PC-3 (cell line): ENCODE data around the gene GRB10. TPM values are rescaled to one million over a fixed set of nuclear protein-coding genes. Genes with fewer than 3 reads are reported as not detected.

Experiments used
- ATAC-seq: fragments of 200-7000 bp; cut with Tn5 transposase; 2 replicates; pipeline ENCODE4 v1.9.1; 2020; ENCODE audit warnings: mild to moderate bottlenecking, moderate library complexity
- BruUV-seq: library from RNA; stranded (reverse); fragments of 400-500 nt; replicated peaks from 2 replicates; lab custom pipeline; 2021; lab: Mats Ljungman, UMichigan
- CTCF ChIA-PET: fragments of 300-600 bp; sonication (Branson Sonifier 250); formaldehyde crosslinking; loops from one replicate; lab custom pipeline; 2022; ENCODE audit warnings: antibody characterized with exemption; lab: Charles Lee
- POLR2A ChIA-PET: fragments of 300-600 bp; sonication (Branson Sonifier 250); formaldehyde crosslinking; loops from one replicate; lab custom pipeline; 2022; ENCODE audit warnings: antibody characterized with exemption; ENCODE audit not compliant: unreplicated experiment; lab: Charles Lee
- DNase-seq: peaks from one replicate; pipeline ENCODE4 v3.0.0-alpha.2; 2015
- H2AFZ ChIP-seq: fragments of 300-600 bp; sonication (generic); 2 replicates; pipeline ENCODE4 v1.6.0; 2016; ENCODE audit warnings: antibody characterized with exemption, low read length
- H3F3A ChIP-seq: fragments of 300-600 bp; sonication (generic); one replicate; pipeline ENCODE4 v1.6.0; 2017; ENCODE audit warnings: antibody characterized with exemption, low read length, control low read depth, mild to moderate bottlenecking; ENCODE audit not compliant: unreplicated experiment
- H3K27ac ChIP-seq: fragments of 300-600 bp; sonication (generic); 2 replicates; pipeline ENCODE4 v1.5.1; 2016; ENCODE audit warnings: mild to moderate bottlenecking, low read length
- H3K27me3 ChIP-seq: fragments of 300-600 bp; sonication (generic); 2 replicates; pipeline ENCODE4 v1.6.1; 2016; ENCODE audit warnings: low read length, mixed read lengths
- H3K36me3 ChIP-seq: fragments of 300-600 bp; sonication (generic); 2 replicates; pipeline ENCODE4 v1.6.1; 2016; ENCODE audit warnings: low read depth, mixed run types, low read length, mixed read lengths
- H3K4me1 ChIP-seq: fragments of 300-600 bp; sonication (generic); 2 replicates; pipeline ENCODE4 v1.5.1; 2016; ENCODE audit warnings: low read length; ENCODE audit not compliant: insufficient read depth
- H3K4me2 ChIP-seq: fragments of 300-600 bp; sonication (generic); 2 replicates; pipeline ENCODE4 v1.6.0; 2016; ENCODE audit warnings: low read length
- H3K4me3 ChIP-seq: fragments of 300-600 bp; sonication (generic); 2 replicates; pipeline ENCODE4 v1.5.1; 2016; ENCODE audit warnings: mild to moderate bottlenecking, low read length, mixed read lengths
- H3K79me2 ChIP-seq: fragments of 300-600 bp; sonication (generic); 2 replicates; pipeline ENCODE4 v1.6.1; 2017; ENCODE audit warnings: low read length, mixed read lengths
- H3K9ac ChIP-seq: fragments of 300-600 bp; sonication (generic); 2 replicates; pipeline ENCODE4 v1.6.0; 2016; ENCODE audit warnings: mild to moderate bottlenecking, low read length
- H3K9me2 ChIP-seq: fragments of 300-600 bp; sonication (generic); replicated peaks from 2 replicates; pipeline ENCODE4 v1.6.1; 2016; ENCODE audit warnings: mixed run types, low read length, mixed read lengths
- H3K9me3 ChIP-seq: fragments of 300-600 bp; sonication (generic); 2 replicates; pipeline ENCODE4 v1.6.1; 2016; ENCODE audit warnings: low read length, mixed read lengths
- H4K20me1 ChIP-seq: fragments of 300-600 bp; sonication (generic); 2 replicates; pipeline ENCODE4 v1.6.1; 2016; ENCODE audit warnings: low read length, mixed read lengths
- EZH2 ChIP-seq: fragments of 300-600 bp; sonication (generic); IDR thresholded peaks from one replicate; pipeline ENCODE4 v1.6.1; 2017; ENCODE audit warnings: antibody characterized with exemption, mild to moderate bottlenecking, low read length; ENCODE audit not compliant: unreplicated experiment
- EZH2phosphoT487 ChIP-seq: fragments of 300-600 bp; sonication (generic); IDR thresholded peaks from 2 replicates; pipeline ENCODE4 v1.6.1; 2018; ENCODE audit warnings: mild to moderate bottlenecking, antibody characterized with exemption, low read length, borderline replicate concordance
- intact Hi-C: fragments of 100-400 bp; cut with micrococcal nuclease; formaldehyde crosslinking; loops from 2 replicates; pipeline ENCODE4 v1.9.0; 2023
- total RNA-seq: library from RNA; depleted of rRNA; stranded (reverse); fragments of >200 nt; gene quantifications from 2 replicates; pipeline ENCODE4 v1.2.3, GENCODE V29; 2014
- TF ChIP-seq, protein P1 (sequence below): fragments of 300-600 bp; sonication (generic); conservative IDR thresholded peaks from 2 replicates; pipeline ENCODE4 v1.5.1; 2017; ENCODE audit warnings: antibody characterized with exemption, low read depth, mild to moderate bottlenecking, low read length

Gene GRB10
- total RNA-seq, 1 experiment from 2014 or later = 61.3 TPM

DNA sequence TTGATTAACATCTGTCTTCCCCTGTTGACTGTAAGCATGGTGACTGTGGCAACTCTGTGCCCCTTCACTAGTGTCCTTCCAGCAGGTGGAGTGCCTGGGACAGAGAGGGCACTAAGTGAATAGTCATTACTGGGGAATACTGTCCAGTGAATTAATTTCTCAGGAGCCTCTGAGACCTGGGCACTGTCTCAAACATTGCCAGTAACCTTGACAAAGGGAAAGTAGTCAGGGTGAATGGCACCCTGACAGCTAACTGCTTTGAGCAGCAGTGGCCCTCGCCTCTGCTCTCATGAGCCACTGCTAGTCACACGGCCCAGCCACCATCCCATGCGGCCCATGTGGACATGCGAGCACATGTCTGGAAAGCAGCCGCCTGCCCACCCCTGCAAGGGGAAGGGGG is 13.1 kb upstream of the GRB10 start:
- H3K27me3 ChIP-seq = no peaks in the 10 kb centered on the region
- H3F3A ChIP-seq = no peaks in the 10 kb centered on the region
- no peak for TF ChIP-seq EZH2
- TF ChIP-seq, protein P1, sequence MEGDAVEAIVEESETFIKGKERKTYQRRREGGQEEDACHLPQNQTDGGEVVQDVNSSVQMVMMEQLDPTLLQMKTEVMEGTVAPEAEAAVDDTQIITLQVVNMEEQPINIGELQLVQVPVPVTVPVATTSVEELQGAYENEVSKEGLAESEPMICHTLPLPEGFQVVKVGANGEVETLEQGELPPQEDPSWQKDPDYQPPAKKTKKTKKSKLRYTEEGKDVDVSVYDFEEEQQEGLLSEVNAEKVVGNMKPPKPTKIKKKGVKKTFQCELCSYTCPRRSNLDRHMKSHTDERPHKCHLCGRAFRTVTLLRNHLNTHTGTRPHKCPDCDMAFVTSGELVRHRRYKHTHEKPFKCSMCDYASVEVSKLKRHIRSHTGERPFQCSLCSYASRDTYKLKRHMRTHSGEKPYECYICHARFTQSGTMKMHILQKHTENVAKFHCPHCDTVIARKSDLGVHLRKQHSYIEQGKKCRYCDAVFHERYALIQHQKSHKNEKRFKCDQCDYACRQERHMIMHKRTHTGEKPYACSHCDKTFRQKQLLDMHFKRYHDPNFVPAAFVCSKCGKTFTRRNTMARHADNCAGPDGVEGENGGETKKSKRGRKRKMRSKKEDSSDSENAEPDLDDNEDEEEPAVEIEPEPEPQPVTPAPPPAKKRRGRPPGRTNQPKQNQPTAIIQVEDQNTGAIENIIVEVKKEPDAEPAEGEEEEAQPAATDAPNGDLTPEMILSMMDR = peak; percentile 64
- peaks cover 10% of the 10 kb centered on the region for H3K4me1 ChIP-seq
- DNase-seq (peak; percentile 40), ATAC-seq (no peak)
- H4K20me1 ChIP-seq = peaks cover 15% of the 10 kb centered on the region
- H3K4me2 ChIP-seq = no peak overlapping the region
- no peaks in the 10 kb centered on the region for H3K9me3 ChIP-seq
- no TSS peak for BruUV-seq
- H3K79me2 ChIP-seq = peaks cover 17% of the 10 kb centered on the region
- H3K27ac ChIP-seq = no peak overlapping the region
- POLR2A ChIA-PET = interaction anchor here (0.6 kb wide), 1 partner anchor 365 kb away, joined by 5 read pairs; no protein-coding TSS in a partner anchor
- H2AFZ ChIP-seq = no peak overlapping the region
- intact Hi-C loops = loop anchor here (1.0 kb wide), 1 partner anchor 271 kb away; no protein-coding TSS in a partner anchor
- CTCF ChIA-PET = no interaction called here
- H3K36me3 ChIP-seq = no peaks in the 10 kb centered on the region
- H3K9ac ChIP-seq = no peak overlapping the region
- H3K9me2 ChIP-seq = no peaks in the 10 kb centered on the region
- no peak overlapping the region for H3K4me3 ChIP-seq

DNA sequence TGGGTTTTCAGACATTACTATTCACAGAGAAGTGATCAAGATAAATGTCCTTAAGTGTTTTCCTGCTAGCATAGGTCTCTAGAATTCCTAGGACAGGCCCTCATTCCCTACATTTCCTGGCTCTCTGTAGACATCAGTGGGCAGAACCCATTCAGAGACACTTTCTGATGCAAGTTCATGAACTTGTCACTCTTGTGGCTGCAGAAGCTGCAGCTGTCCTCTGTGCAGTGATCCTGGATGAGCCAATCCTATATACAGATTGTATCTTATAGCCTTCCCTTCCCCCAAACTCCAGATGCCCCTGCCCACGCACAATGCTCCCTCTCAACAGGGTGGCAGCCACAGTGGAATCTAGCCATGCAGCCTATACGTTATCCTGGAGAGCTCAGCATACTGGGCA is 12.6 kb upstream of the GRB10 start:
- ChIA-PET CTCF (no interaction called here), POLR2A (interaction anchor here (0.6 kb wide), 1 partner anchor 366 kb away, joined by 5 read pairs; no protein-coding TSS in a partner anchor)
- H3K4me2 ChIP-seq = no peak overlapping the region
- H2AFZ ChIP-seq = no peak overlapping the region
- ATAC-seq (no peak), DNase-seq (no peak)
- H3F3A ChIP-seq = no peaks in the 10 kb centered on the region
- peaks cover 23% of the 10 kb centered on the region for H3K79me2 ChIP-seq
- H3K9me3 ChIP-seq = no peaks in the 10 kb centered on the region
- BruUV-seq = no TSS peak
- peaks cover 21% of the 10 kb centered on the region for H4K20me1 ChIP-seq
- no peak overlapping the region for H3K4me3 ChIP-seq
- H3K36me3 ChIP-seq = no peaks in the 10 kb centered on the region
- no peaks in the 10 kb centered on the region for H3K27me3 ChIP-seq
- intact Hi-C loops = loop anchor here (1.0 kb wide), 1 partner anchor 272 kb away; no protein-coding TSS in a partner anchor
- TF ChIP-seq, protein P1 = no peak
- H3K9ac ChIP-seq = no peak overlapping the region
- H3K27ac ChIP-seq = no peak overlapping the region
- peaks cover 15% of the 10 kb centered on the region for H3K4me1 ChIP-seq
- no peaks in the 10 kb centered on the region for H3K9me2 ChIP-seq

DNA sequence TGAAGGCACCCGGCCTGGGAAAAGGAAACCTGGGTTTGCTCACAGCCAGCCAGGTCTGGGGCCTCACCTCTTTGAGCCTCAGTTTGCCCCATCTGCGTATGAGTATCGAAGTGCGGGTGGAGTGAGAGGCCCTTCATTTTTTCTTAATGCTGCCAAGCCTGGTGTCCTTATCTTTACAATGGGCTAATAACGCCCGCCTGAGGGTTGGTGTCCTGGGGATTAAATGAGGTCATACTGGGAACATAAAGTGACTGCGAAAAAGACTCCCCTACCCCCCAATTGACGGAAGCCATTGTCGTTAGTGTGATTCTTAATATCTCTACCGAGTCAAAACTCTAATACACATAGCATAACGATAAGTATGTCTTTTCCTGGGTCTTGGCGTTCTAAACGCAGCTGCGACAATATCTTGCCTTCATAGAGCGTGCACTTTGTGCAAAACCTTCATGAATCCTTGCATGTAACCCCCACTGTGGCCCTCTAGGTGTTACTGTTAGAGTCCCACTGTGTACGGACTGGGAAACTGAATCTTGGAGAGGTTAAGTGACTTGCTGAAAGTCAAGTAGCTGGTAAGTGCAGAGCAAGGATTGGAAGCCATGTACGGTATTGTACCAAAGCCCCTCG is 11.4 kb upstream of the GRB10 start:
- TF ChIP-seq, protein P1 = no peak
- TF ChIP-seq EZH2 (no peak), EZH2phosphoT487 (no peak)
- Histone ChIP-seq H2AFZ (peak overlapping the region; percentile 76), H3K9me2 (no peaks in the 10 kb centered on the region), H3K4me2 (peak overlapping the region; percentile 90), H3K27ac (peak overlapping the region; percentile 36; the same call in 1 of the 2 replicates), H3F3A (no peaks in the 10 kb centered on the region), H3K9ac (peak overlapping the region; percentile 74), H3K9me3 (no peaks in the 10 kb centered on the region), H3K79me2 (peaks cover 35% of the 10 kb centered on the region), H3K4me1 (peaks cover 15% of the 10 kb centered on the region), H3K27me3 (no peaks in the 10 kb centered on the region), H4K20me1 (peaks cover 33% of the 10 kb centered on the region), H3K4me3 (peak overlapping the region; percentile 65), H3K36me3 (peaks cover 4% of the 10 kb centered on the region; the same call in 1 of the 2 replicates)
- intact Hi-C loops = loop anchor here (5.0 kb wide), 2 partner anchors 118 to 253 kb away; no protein-coding TSS in a partner anchor
- DNase-seq (no peak), ATAC-seq (no peak)
- TSS peak; percentile 85 for BruUV-seq
- ChIA-PET POLR2A (no interaction called here), CTCF (interaction anchor here (0.8 kb wide), 1 partner anchor 347 kb away, joined by 4 read pairs; no protein-coding TSS in a partner anchor)
